Globus pallidus (tissue), 1 donor: ENCODE data around the gene FOXP4.

Source experiments
- DNase-seq: peaks from one replicate; pipeline ENCODE4 v3.0.0-alpha.2; 2015; ENCODE audit warnings: low spot score

Gene FOXP4

DNA sequence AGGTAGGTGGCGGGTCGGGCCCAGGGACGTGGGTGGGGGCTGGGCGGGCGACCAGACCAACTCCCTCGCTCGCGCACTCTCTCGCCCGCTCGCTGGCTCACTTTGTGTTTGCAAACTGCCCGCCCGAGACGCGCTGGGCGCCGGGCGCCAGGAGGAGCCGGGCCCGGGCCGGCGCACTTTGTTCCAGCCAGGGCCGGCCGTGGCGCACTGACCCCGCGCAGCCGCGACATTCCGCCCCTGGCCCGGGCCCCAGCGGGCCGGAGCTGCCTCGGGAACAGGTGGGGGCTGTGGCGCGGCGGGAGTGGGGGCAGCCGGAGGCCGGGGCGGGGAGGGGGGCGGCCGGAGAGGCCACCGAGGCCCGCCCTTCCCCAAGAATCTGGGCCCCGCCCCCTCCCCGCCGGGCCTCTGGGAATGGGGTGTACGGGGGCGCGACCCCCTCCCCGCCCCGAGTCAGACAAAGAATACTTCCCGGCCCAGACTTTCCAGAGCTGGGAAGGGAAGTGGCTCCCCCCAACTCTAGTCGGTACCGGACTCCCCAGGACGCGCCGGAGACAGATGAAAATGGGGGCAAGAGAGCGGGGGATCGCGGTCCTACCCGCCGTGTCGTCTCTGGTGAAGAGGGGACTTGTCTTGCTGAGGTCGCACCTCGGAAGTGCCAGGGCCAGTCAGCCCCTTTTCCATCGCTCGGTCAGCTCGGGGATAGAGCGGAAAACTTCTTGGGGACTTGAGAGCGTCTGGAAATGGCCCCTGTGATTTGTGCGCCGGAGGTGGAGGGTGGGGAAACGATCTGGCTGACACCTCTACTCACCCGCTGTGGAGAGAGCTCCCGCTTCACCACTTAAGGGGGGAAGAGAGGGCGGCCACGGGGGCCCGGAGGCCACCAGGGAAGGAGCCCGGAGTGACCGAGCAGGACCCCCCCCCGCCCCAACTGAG, 951 bp downstream of the FOXP4 start:
- DNase-seq: peak; percentile 29

DNA sequence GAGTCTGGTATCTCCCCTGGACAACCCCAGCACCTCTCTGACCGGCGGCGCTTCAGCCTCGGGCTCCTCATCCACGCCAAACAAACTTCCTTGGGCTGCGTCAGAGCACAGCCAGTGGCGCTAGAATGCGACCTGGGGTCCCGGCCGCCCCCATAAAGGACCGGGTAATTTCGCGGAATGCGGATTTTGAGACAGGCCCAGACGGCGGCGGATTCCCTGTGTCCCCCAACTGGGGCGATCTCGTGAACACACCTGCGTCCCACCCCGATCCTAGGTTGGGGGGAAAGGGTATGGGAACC, 1.6 kb downstream of the FOXP4 start:
- DNase-seq: no peak

DNA sequence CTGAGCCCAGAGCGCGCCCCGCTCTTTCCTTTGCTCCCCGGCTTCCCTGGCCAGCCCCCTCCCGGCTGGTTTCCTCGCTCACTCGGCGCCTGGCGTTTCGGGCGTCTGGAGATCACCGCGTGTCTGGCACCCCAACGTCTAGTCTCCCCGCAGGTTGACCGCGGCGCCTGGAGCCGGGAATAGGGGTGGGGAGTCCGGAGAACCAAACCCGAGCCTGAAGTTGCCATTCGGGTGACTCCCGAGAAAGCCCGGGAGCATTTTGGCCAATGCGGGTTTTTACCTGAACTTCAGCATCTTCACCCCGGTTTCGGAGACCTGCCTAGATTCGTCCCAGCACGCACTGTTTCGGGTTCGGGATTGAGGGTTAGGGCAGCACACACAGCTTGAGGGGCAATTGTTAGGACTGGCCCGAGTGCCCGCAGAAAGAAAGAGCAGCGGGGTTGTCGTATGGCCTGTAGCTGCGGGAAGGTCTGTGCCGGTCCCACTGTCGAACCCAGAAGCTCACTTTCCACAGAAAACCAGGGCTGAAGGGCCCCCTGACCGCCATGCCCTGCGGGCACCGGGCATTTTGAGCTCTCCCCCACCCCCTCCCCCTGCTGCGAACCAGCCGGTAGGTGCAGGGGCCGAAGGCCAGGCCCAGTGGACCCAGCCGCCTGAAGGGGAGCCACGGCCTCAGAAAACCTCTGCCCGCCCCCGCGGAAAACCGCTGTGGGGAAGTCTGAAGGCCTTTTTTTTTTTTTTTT, 2.1 kb downstream of the FOXP4 start:
- DNase-seq: no peak

DNA sequence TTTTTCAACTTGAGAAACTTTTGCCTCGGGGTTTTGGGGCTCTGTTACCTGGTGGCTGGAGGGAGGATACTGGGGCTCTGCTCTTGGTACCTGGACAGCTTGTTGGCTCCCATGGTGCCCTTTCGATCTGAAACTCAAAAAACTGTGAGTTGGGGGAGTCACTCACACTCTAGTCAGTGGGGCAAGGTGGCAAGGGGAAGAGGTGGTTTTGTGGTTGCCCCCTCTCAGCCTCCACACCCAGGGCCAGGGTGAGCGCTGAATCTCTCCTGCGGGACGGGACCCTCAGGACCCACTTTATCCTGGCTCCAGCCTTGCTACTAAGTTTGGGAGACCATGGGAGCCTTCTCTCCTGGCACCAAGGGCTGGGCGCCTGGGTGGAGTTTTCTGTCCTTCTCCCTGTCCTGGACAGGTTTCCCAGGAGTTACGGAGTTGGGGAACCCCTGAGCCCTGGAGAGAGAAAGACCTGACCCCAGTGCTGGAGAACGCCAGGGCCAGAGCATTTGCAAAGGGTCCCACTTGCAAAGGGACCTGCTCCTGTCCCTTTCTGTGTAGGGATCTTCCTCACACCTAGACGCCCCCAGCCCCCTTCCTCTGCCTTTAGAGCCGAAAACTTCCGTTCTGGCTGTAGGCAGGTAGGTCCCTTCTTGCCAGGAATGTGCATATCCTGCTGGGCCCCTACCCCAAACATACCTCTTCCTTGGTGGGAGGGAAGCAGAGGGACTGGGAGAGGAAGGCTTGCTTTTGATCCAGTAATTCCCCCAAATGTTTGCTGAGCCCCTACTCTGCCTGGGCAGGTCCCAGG, 2.9 kb downstream of the FOXP4 start:
- no peak for DNase-seq

DNA sequence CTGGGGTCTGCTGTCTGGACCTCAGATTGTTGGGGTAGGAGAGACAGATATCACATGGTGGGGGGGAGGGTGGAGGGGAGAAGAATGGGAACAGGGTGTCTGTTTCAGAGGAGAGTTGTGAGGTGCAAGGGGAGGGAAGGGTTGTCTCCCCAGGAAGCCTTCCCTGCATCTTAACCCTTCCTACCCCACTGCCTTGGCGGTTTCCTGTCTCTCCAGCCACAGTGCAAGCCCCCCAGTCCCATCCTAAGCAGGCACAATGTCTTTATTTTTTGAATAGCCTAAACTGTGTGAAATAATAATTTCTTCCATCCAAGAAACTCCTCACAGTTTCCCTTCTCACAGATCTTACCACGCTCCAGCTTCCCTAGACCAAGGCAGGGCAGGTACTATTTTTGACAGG, 3.5 kb downstream of the FOXP4 start:
- DNase-seq: no peak

DNA sequence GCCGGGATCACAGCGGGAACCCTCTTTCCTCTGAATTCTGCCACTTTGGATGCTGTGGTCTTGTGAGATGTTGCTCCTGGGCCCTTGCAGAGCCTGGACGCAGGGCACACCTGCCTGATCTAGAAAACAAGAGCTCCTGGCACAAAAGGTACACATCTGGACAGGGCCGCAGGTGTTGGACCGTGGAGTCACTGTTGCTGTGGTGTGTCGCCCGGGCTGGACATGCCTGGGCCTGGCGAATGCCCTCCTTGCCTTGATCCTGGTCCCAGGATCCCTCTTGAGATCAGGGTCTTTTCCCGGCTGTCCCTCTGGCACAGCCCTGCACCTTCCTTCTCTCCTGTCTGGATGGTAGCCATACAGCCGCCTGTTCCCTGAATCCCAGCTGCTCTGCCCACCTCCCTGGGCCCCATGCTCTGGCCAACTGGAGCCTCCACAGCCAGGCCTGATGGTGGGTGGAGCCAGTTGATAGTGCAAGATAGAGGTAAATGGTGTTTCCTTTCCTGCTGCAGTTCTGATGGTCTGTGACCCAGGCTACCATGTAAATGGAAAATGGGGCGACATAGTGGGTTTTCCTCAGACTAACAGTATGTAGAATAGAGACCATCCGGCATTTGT, 5.0 kb downstream of the FOXP4 start:
- no peak for DNase-seq

DNA sequence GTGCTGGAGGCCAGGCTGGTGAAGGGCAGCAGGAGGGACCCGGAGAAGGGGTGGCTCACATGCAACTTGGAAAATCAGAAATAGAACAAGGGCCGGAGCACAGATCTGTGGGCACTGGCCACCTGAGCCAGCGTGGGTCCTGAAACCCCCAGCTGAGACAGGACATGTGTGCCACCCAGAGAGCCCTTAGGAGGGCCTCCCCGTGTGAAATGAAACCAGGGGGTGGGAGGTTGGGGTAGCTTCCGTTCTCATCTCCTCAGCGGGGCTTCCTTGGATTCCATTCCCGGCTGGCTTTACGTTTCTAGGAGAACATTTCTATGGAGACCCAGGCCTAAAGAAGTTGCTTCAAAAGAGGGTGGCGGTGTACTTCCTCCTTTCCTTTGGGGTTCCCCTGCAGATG, 5.7 kb downstream of the FOXP4 start:
- no peak for DNase-seq

DNA sequence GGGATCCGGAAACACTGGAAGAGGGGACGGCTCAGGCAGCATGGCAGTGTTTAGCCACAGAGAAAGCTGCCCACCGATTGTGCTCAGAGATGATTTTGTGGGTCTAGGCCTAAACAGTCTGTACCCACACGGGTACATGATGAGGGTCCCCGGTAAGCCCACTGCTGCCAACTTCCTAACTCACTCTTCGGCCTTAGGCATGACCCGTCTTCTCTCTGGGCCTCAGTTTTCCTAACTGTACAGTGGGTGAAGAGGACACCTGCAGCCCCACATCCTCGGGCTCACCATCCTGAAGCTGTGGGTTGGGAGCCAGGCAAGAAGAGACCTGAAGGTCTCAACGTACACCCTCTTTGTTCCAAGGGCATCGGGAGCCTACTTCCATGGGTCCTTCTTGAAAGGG, 6.5 kb downstream of the FOXP4 start:
- no peak for DNase-seq

DNA sequence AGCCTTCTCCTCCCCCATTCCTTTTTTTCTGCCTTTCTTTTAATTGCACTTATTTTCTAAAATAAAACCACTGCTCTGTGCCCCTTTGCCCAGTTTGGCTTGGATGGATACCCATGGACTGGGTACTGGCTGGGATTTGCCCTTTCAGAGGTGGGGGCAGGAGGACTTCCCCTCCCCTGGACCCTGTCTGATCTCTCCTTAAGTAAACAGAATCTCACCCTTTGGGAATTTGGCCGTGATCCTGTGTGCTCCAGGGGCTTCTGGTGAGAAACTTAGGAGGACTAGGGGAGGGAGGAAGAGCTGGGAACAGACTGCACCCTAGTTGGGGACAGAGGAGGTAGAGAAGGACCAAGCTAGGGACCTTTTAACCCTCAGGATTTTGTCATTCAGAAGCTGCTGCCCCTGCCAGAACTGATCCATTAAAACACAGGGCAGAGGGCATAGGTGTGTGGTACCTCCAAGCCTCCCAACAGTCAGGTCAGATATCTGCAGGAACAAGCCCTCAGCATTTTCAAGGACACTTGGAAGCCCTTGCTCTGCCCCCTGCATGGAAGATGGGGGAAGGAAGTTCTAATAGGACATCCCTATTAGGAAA, 7.3 kb downstream of the FOXP4 start:
- DNase-seq: no peak

DNA sequence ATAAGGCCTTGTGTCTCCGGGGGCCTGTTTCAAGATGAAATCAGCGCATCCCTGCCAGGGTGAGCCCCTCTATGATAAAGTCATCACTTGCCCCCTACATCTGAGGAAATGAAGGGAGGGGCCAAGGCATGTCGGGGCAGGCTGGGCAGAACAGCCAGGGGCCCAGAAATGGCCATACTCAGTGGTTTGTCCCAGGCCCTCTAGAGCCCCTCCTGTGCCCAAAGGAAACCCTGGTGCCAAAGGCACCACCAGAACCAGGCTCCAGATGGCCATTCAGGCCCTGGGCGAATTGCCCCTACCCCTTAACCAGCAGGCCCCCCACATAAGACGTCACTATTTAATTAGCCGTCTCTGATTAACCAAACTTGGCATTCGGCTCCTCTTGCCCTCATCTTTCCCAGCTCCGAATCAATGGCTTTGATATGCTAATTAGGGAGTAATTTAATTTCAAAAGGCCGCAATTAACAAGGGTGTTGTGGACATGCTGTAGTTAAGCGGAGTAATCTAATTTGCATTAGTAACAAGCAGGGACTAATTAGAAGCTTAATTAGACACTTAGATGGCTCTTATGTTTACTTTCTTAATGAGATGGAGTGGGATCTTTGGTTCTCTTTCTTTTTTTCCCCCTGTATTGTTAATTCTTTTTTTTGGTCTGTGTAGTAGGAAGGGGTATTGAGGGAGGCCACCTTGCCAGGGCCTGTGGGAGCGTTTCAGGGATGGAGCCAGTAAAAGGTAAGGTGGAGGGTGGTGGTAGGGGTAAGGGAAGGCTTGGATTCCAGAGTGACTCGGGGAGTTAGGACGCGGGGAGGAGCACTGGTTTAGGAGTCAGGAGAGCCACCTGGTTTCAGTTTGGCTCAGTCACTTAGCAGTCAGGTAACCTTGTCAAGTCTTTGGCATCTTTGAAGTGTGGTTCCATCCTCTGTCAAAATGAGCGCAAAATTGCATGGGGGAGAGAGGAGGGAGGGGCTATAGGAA, 9.4 kb downstream of the FOXP4 start:
- no peak for DNase-seq

DNA sequence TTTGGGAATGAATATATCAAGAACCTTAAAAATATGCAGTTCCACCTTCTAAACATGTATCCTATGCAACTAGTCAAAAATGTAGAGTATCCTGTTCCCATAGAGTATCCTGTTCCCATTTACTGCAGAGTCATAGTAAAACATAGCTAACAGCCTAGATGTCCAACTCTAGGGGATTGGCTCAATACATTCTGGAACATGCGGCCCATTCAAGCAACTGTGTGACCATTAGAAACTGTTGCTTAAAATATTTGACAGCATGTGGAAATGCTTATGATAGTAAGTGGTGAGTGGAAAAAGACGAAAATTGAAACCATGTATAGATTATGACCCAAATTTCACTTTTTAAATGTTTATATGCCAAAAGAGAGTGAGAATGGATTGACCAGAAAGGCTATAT, 11.2 kb downstream of the FOXP4 start:
- no peak for DNase-seq

DNA sequence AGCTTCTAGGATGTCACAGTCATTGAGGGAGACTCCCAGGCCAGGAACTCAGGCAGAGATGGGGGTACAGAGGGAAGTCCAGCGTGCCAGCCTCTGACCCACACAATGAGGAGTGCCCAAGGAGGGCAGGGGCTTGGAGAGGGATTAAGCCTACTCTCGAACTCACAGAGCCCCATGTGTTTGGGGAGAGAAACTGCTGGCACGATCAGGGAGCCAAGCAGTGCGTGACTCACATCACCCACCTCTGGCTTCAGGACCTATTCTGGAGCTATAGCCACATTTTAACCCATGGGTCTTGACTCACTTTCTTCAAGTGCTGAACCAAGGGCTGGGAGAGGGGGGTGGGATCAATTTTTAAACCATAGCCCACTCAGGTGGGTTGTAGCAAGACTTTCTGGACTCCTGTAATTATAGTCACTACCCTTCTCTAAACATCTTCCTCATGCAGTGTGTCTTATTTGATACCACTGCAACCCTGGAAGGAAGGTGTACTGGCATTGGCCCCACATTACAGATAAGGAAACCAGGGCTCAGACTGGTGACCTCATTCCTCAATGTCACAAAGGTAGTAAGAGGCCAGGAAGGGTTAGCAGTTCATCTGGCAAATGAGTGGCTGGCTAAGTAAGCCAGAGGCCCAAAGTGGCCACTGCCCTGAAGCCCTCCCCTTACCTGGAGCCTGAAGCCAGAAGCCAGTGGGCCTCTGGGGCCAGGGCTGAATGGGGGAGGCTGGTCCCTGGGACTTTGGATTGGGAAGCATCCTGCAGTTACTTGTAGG, 12.0 kb downstream of the FOXP4 start:
- no peak for DNase-seq

DNA sequence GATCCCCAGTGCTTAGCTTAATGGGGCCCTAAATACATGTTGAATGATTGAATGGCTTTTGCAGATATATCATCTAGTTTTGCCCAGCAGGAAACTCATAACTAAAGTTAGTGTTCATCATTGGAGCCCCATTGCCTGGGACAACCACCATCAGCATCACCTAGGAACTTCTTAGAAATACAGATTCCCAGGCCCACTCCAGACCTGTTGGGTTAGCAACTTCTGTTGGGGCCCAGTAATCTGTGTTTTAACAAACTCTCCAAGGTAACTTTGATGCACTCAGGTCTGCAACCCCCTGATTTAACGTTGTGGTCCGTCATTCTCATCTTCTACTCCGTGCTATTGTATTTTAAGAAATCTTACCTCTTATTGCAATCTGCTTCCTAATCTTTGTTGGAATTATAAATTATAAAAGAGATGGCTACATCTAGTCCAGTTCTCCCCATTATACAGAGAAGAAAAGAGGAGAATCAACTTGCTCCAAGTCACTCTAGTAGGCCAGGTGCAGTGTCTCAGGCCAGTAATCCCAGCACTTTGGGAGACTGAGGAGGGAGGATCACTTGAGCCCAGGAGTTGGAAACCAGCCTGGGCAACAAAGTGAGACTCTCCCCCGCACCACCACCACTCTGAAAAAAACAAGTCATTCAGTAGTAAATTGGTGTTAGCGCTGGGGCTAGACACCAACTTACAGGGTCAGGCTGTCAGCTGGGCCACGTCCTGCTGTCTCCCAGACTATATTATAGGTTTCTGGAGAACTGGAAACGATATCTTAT, 13.7 kb downstream of the FOXP4 start:
- no peak for DNase-seq

DNA sequence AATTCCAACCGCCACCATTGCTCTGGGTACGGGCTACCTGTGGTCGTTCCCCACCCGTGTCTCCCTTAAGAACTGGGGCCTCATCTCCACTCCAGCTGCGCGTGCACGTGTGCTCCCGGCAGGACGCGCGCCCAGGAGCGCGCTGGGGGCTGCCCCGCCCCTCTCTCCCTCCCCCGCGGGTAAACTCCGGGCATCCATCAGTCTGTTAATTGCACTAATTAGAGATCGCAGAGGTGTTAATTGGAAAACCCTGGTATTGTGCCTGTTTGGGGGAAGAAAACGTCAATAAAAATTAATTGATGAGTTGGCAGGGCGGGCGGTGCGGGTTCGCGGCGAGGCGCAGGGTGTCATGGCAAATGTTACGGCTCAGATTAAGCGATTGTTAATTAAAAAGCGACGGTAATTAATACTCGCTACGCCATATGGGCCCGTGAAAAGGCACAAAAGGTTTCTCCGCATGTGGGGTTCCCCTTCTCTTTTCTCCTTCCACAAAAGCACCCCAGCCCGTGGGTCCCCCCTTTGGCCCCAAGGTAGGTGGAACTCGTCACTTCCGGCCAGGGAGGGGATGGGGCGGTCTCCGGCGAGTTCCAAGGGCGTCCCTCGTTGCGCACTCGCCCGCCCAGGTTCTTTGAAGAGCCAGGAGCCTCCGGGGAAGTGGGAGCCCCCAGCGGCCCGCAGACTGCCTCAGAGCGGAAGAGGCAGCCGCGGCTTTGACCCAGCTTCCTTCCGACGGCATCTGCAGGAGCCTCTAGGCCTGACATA, 14.4 kb downstream of the FOXP4 start:
- DNase-seq: no peak

DNA sequence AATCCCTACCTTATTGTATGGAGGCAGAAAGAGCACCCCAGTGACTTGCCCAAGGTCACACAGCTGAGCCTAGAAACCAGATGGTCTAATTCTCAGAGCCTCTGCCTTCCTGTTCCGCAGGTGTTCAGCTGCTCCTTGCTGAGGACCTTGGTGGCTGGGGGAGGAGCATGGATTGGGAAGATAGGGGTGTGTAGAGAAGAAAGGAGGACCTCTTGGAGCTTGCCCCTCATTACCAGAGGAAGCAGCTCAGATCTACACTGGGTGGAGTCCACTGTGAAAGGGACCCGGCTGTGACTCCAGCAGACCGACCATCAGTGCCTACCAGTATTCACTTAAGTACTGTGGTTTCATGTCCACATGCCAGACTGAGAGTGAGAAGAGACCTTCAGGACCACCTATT, 15.2 kb downstream of the FOXP4 start:
- DNase-seq: no peak

DNA sequence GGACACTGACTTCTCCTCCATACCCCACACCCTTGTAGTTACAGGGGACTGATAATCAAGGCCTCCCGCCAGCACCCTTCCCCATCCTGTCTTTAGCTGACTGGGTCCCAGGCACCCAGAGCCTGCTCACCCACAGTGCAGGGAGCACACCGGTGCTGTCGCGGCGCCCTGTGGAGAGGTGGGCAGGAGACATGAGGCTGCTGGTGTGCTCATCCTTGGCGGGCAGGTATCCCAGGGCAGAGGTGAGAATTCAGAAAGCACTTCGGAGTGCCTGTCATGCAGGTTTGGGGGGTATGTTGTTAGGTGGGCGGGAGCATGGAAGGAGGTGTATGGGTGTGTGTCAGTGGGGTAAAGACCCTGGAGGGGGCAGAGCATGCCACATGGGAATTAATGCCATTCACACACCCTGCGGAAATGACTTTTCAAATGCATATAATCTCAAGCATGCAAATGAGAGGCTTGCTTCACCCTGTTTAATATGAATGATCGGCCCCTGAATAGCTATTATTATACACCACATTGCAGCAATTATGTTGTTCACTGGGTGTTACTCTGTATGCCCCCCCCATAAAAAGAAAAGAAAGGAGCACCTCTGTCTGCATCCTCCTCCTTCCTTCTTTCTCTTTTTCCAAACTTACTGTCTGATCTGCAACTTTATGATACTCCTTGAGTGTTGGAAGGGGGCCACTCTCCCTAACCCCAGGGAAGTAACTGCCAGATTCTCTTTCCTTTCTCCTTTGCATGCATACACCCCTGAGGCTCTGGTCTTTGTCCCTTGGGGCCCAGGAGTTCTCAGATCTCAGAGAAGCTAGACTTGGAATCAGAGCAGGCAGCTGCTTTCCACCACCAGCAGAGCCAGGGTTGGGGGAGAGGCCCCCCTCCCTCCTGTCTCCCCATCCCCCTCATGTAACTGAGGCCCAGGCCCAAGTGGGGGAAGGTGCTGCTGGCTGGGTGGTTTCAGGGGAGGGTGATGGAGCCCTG, 16.0 kb downstream of the FOXP4 start:
- no peak for DNase-seq
